HCT116 (cell line): Measurements from ENCODE around the gene FAM180A.

ENCODE experiments used
- CTCF ChIP-seq, 3 experiments: fragments of 200-600 bp in 1 of 3; sonication (generic) in 1 of 3; IDR thresholded peaks in 2 of 3; conservative IDR thresholded peaks in 1 of 3; 2 replicates each; pipeline ENCODE4 v1.5.1; 2012 to 2017; ENCODE audit warnings: low read depth in 2 of 3, low read length in 2 of 3, antibody characterized with exemption in 1 of 3, borderline replicate concordance in 1 of 3, control low read depth in 1 of 3, mild to moderate bottlenecking in 1 of 3, mixed read lengths in 1 of 3, mixed run types in 1 of 3, moderate library complexity in 1 of 3; ENCODE audit not compliant: insufficient read depth in 1 of 3
- EZH2 ChIP-seq: fragments of 200-600 bp; sonication (generic); IDR thresholded peaks from 2 replicates; pipeline ENCODE4 v1.6.1; 2017; ENCODE audit warnings: antibody characterized with exemption, mixed run types
- POLR2A ChIP-seq: IDR thresholded peaks from 2 replicates; pipeline ENCODE4 v1.7.0; 2011; ENCODE audit warnings: borderline replicate concordance; ENCODE audit not compliant: insufficient read depth, insufficient read length; ENCODE audit errors: extremely low read depth
- POLR2AphosphoS5 ChIP-seq: IDR thresholded peaks from 2 replicates; pipeline ENCODE4 v1.6.1; 2011; ENCODE audit warnings: mild to moderate bottlenecking, low read depth, low read length, moderate library complexity
- REST ChIP-seq: IDR thresholded peaks from 2 replicates; pipeline ENCODE4 v1.6.1; 2012; ENCODE audit warnings: low read depth
- SP1 ChIP-seq: IDR thresholded peaks from 2 replicates; pipeline ENCODE4 v1.6.1; 2012; ENCODE audit warnings: low read depth
- TCF7L2 ChIP-seq: IDR thresholded peaks from 2 replicates; pipeline ENCODE4 v1.7.0; 2011; ENCODE audit warnings: borderline replicate concordance, inconsistent platforms; ENCODE audit not compliant: insufficient read depth, insufficient read length; ENCODE audit errors: extremely low read depth

DNA sequence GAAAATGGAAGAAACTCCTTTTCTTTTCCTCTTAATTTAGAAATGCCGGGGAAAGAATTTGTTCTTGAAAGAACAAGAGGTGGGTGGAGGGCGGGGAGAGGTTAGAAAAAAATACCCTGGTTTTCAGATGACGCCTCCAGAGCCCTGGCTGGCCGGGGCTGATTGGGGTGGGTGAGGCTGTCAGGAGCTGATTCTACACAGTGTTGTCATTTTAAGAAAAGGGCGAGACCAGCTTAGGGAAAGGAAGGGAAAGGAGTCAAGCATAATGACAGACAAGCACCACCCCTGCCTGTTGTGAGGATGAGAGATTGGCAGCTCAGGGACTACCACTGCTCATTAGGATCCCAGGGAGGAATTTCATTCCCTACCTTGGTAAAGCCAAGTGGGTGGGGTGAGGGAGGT, 9.9 kb upstream of the FAM180A start:
- TF ChIP-seq CTCF (IDR thresholded peaks at IDR 0.05 in 2 of 3, conservative IDR thresholded peaks at IDR 0.05 in 1 of 3; ENCODE audit: borderline replicate concordance in 1 of 3, insufficient read depth in 1 of 3, low read depth in 2 of 3, low read length in 2 of 3) (no peak), POLR2A (no peak), REST (no peak), SP1 (no peak), POLR2AphosphoS5 (no peak), EZH2 (no peak), TCF7L2 (no peak)
